CD4-positive, alpha-beta T cell treated with Interferon gamma for 1 hour (primary cell): ENCODE data around the gene ZNF853.
"Not testable (repeated sequence)": the region's sequence is repeated elsewhere in the genome, so short reads cannot be mapped to it uniquely, and the experiment has no call there.

ENCODE experiments used
- DNase-seq: peaks from one replicate; pipeline ENCODE4 v3.0.0-alpha.2; 2020

The ZNF853 gene

DNA sequence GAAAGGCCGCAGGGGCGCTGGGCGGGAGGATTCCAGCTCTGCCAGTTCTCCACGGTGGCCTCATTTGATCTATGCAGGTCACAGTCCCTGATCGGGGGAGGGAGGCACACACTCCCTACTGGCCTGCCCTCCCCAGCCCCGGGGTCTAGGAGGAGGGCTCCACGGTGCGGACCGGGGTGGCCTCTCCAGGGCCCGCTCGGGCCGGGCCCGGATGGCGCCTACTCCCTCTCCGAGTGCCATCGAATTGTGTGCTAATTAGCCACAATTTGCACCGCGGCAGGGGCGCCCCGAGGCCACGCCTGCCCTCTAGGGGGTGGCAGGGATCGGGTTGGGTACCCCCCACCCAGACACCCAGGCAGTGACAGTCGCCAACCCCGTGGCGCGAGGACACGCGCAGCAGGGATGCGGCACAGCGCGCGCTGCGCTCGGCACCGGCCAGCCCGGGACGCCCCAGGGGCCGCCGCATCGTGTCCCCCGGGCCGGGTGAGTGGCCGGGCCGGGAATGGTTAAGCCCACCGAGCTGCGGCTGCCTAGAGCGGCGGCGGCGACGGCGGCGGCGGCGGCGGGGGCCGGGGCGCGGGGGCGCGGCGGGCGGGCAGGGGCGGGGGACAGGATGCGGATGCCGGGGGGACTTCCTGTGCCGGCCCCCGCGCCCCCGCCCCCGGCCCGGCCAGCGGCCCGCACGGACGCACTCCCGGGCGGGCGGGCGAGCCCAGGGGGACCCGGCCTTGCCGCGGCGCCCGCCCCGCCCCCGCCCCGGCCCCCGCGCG is at the start of gene ZNF853:
Gene ZNF853, plus strand, starts transcription at position 658 of the 770 bp plus-strand sequence. CDS start 565 bp downstream, outside the sequence.
- DNase-seq, result peak; percentile 12

DNA sequence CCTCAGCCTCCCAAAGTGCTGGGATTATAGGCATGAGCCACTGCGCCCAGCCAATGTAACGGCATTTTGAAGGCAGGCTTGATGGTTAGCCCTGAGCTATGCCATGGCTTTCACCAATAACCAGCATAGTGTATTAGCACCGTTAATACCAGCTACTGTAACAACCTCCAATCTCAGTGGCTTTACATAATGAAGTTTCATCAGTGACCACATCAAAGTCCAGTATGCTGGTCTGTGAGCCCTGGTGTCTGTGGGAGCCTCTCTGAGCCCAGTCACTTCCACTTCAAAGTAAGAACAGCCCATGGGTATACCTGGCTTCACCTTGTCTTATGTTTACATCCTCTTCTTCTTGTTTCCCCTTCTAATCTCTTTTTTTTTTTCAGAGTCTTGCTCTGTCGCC is 49.8 kb upstream of the ZNF853 start:
- no peak for DNase-seq

DNA sequence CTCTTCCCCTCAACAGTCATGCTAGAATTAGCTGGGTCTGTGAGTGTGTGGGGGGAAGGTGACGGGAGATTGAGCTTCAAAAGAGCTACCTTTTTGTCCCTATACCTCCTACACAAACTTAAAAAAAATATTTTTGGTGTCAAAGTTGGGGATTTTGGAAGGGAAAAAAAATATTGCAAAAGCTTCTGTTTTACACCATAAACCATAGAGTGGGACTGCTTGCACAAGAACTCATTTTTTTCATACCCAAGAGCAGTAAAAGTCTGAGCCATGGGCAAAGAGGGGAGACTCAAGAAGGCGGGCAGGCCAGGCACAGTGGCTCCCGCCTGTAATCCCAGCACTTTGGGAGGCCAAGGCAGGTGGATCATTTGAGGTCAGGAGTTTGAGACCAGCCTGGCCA is 47.5 kb upstream of the ZNF853 start:
- no peak for DNase-seq

DNA sequence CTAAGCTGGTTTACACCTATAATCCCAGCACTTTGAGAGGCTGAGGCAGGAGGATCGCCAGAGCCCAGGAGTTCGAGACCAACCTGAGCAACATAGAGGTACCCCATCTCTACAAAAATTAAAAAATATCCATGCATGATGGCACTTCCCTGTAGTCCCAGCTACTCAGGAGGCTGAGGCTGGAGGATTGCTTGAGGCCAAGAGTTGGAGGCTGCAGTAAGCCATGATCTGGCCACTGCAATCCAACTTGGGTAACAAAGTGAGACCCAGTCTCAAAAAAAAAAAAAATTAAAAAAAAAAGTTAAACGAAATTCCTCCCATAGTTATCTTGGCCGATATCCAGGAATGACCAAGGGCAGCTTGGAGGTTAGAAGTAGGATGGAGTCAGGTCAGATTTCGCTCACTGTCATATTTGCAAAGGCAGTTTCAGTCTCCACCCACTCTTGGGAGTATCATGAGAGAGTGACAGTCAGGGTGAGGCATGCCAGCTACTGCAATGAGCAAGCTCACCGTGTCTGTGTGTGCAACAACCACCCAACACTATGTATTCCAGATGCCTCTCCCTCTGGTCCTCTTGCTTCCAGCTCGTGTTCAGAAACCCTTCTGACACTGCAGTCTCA is 44.1 kb upstream of the ZNF853 start:
- no peak for DNase-seq

DNA sequence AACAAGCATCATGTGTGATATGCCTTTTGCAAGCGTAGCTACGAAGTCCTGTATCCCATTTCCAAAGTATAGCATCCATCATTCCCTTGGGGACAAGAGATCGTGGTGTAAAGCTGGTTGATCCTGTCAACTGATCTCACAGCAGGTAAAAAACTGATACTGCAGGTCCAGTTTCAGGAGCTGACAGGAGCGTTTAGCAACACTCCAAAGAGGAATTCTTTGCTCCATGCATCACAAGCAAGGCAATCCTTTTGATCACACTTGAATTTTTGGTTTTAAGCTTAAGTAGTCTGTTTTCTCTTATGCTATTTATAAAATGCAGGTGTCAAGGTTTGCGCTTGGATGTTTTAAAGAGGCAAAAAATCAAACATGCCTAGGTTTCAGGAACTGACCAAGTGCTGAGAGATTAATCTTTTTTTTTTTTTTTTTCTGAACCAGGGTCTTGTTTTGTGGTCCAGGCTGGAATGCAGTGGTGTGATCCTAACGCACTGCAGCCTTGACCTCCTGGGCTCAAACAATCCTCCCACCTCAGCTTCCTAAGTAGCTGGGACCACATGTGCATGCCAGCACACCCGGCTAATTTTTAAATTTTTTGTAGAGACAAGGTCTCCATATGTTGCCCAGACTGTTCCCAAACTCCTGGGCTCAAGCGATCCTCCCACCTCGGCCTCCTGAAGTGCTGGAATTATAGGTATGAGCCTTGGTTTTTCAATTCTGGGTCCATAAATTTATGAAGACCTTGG is 40.0 kb upstream of the ZNF853 start:
- DNase-seq, result no peak

DNA sequence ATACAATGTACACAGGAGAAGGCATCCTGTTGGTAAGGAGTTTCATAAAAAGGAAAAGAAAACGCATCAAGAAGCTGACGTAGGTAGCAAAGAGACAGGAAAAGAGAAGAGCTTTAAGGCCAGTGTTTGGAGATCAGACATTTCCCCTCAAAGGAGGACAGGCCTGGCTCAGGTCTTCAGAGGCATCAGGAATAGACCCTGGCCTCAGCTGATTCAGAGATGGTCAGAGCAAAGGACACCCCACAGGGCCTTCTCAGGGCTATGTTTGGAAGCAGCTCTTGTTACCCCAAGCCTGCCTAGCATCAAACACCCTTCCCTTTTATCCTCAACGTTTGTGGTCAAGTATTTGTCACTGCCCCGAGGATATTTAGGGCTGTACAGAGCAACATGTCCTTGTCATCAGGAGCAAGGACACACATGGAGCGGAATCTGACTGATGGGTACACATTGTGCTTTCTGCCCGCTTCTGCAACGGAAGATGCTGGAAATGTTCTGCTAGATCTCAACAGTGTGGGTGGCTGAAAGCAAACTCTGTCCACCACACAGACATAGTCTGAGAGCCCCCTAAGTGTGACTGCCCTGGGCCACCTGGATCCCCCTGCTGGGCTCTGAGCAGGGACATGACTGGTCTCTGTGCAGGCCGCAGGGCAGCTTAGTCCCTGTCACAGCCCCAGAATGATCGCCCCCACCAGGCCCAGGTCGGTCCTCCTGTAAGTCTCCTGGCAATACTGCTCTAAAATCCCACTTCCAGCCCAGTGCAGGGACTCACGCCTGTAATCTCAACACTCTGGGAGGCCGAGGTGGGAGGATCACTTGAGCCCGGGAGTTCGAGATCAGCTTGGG is 39.2 kb upstream of the ZNF853 start:
- no peak for DNase-seq

DNA sequence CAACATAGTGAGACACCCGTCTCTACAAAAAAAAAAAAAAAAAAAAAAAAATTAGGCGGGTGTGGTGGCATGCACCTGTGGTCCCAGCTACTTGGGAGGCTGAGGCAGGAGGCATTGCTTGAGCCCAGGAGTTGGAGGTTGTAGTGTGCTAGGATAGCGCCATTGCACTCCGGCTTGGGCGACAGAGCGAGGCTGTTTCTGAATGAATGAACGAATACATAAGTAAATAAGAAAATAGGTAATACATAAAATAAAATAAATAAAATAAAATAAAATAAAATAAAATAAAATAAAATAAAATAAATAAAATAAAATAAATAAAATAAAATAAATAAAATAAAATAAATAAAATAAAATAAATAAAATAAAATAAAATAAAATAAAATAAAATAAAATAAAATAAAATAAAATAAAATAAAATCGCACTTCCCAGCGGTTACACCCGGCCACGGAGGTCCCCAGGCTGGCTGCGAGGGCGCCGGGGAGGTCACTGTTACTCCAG is 38.5 kb upstream of the ZNF853 start:
- not testable (repeated sequence) for DNase-seq

DNA sequence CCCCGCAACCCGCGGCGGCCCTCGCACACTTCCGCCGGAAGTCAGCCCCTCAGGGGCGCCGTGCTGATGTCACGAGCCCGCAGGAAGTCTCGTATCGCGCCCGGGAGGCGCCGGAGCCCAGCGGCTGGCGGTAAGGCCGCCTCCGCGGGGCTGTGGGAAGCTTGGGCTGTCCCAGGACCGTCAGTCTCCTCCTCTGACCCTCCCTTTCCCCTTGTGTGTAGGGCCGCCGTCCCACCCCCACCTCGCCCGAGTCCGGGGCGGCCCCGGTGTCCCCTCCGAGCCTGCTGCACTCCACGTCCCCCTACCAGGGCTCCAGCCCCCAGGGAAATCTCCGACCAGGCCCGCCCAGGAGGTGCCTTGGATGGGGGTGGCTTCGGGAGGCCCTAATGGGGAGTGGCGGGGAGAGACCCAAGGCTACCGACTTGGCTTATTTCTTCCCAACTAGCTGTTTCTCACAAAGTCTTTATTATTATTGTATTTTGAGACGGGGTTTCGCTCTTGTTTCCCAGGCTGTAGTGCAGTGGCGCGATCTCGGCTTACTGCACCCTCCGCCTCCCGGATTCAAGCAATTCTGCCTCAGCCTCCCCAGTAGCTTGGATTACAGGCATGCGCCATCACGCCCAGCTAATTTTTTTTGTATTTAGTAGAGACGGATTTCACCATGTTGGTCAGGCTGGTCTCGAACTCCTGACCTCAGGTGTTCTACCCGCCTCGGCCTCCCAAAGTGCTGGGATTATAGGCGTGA is 37.9 kb upstream of the ZNF853 start, which contains the start of gene ZDHHC4:
Gene ZDHHC4, plus strand, starts transcription at position 86 of the 745 bp plus-strand sequence. CDS start 3,108 bp downstream, outside the sequence.
- DNase-seq, result peak; percentile 91

DNA sequence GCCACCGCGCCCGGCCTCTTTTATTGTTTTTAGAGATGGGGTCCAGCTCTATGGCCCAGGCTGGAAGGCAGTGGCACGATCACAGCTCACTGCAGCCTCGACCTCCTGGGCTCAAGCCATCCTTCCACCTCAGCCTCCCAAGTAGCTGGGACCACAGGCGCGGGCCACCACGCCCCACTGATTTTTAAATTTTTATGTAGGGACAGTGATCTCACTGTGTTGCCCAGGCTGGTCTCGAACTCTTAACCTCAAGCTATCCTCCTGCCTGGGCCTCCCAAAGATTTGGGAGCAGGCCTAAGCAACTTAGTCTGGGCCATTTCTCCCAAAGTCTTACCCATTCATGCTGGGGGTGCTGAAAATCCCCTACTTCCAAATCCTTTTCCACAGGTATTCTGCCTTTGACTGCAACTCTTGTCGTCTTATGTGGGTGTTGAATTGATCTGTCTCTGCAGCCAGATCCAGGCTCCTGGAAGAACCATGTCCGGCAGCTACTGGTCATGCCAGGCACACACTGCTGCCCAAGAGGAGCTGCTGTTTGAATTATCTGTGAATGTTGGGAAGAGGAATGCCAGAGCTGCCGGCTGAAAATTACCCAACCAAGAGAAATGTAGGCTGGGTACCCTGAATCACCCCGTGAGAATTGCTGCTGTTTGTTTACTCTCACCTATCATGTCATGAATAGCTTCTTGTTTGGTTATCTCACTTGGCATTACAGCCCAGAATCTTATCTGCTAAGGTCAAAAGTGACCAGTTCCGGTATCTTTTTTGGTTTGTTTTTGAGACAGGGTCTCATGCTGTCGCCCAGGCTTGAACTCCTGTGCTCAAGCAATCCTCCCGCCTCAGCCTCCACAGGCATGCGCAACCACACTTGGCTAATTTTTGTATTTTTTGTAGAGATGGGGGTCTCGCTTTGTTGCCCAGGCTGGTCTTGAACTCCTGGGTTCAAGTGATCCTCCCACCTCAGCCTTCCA is 37.0 kb upstream of the ZNF853 start:
- DNase-seq, result no peak

DNA sequence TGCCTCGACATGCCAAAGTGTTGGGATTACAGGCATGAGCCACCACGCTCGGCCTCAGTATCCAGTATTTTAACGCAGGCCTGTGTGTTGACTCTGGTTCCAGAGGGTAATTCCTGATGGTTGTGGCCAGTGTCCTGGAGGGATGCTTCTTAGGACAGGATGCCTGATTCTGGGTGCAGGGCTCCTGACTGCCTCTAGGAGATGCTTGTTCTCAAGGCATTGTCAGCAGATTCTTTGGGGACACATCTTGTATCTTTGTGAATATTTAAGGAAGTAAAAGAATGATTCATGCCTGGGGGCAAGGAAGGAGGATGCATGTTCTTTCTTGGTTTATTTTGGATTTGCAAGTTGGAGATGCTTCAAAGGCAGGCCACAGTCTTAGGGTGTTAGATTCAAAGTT is 36.0 kb upstream of the ZNF853 start:
- no peak for DNase-seq

DNA sequence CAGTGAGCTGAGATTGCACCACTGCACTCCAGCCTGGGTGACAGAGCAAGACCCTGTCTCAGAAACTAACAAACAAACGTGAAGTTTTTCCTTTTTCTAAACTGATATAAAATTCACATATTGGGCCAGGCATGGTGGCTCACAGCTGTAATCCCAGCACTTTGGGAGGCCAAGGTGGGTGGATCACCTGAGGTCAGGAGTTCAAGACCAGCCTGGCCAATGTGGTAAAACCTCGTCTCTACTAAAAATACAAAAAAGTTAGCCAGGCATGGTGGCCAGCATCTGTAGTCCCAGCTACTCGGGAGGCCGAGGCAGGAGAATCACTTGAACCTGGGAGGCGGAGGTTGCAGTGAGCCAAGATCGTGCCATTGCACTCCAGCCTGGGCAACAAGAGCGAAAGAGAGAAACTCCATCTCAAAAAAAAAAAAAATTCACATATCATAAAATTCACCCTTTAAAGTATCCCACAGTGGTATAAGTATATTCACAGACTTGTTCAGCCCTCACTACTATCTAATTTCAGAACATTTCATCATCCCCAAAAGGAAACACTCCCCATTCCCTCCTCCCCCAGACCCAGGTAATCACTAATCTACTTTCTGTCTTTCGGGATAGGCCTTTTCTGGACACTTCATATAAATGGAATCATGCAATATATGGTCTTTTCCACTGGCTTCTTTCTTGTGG is 29.5 kb upstream of the ZNF853 start:
- not testable (repeated sequence) for DNase-seq

DNA sequence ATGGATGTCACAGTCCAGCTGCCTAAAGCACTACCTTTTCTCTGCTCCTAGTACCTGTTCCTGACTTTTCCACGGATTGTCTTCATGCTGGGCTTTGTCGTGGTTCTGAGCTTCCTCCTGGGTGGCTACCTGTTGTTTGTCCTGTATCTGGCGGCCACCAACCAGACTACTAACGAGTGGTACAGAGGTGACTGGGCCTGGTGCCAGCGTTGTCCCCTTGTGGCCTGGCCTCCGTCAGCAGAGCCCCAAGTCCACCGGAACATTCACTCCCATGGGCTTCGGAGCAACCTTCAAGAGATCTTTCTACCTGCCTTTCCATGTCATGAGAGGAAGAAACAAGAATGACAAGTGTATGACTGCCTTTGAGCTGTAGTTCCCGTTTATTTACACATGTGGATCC is 26.8 kb upstream of the ZNF853 start:
- DNase-seq, result no peak

DNA sequence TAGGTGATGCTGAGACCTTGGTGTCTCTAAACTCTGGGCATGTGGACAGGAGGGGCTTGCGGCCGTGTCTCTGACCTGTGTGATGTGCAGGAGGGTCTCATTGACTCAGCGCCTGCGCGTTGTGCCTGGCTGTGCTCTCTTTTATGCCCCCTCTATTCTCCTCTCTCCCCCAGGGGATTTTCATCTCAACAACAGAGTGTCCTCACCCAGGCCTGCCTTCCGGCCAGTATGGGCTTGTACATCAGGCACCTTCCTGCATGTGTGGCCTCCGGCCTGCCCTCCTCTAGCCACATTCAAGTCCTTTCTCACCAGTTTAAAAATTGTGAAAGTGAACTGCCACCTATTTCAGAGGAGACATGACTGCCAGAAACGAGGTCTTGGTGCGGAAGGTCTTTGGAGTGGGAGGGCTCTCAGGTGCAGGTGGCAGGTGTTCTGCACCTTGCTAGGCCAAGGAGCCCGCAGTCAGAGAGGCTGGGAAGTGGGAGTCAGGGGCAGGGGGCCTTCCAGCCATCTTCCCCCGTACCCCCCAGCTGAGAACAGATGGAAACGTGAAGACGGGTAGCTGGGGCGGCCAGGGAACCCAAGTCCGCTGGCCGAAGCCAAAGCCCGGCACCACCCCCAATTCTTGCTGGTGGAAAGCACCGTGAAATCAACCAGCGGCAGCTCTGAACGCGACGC is 26.1 kb upstream of the ZNF853 start:
- DNase-seq, result no peak

DNA sequence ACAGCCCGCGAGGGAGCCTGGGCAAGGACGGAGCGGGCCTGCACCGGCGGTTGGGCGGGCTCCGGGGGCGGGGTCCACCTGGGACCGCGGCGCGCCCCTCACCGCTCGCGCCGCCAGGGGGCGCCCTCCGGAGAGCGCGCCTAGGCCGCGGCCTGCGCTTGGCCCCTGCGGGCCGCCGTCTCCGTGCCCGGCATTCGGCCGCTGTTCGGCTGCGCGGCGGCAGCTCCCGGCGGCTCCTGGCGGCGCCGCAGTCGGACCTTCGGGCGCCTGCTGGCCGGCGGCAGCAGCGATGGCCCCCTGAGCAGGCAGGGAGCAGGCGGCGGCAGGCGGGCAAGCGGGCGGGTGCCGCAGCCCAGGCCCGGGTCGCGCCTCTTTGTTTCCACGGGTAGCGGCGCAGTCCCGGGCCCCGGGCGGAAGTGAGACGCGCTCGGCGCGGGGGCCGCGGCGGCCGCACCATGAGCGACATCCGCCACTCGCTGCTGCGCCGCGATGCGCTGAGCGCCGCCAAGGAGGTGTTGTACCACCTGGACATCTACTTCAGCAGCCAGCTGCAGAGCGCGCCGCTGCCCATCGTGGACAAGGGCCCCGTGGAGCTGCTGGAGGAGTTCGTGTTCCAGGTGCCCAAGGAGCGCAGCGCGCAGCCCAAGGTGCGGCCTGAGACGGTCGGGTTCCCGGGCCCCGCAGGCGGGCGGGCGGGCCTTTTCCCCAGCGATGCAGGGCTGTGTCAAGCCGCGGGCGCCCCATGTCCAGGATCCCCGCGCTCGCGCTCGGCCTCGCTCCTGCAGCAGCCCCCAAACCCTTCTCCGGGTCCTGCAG is 25.4 kb upstream of the ZNF853 start, which contains the start of gene INTS15:
Gene INTS15, plus strand, starts transcription at position 193 of the 816 bp plus-strand sequence. Its CDS starts 263 bp downstream, at position 456.
- peak; percentile 79 for DNase-seq

DNA sequence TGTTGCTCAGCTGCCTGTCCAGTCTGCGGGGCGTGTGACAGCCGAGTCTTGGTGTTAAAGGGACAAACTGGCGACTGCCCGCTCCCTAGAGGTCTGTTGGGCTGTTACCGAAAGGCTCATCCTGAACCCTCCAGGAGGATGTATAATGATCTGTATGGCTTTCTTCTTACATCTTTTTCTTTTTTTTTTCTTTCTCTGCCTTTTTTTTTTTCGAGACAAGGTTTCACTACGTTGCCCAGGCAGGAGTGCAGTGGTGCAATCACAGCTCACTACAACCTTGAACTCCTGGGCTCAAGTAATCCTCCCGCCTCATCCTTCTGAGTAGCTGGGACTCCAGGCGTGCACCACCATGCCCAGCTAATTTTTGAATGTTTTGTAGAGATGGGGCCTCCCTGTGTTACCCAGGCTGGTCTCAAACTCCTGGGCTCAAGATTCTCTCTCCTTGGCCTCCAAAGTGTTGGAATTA is 24.7 kb upstream of the ZNF853 start:
- no peak for DNase-seq

DNA sequence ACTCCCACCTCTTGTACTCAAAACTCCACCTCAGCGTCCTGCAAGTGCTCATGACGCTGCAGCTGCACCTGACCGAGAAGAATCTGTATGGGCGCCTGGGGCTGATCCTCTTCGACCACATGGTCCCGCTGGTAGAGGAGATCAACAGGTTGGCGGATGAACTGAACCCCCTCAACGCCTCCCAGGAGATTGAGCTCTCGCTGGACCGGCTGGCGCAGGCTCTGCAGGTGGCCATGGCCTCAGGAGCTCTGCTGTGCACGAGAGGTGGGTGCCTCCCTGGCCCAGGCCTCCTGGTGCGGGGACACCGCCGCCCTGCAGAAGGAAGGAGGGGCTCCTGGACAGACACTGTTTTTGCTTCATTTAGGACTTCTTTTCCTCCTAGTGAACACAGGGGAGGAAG is 15.3 kb upstream of the ZNF853 start:
- no peak for DNase-seq

DNA sequence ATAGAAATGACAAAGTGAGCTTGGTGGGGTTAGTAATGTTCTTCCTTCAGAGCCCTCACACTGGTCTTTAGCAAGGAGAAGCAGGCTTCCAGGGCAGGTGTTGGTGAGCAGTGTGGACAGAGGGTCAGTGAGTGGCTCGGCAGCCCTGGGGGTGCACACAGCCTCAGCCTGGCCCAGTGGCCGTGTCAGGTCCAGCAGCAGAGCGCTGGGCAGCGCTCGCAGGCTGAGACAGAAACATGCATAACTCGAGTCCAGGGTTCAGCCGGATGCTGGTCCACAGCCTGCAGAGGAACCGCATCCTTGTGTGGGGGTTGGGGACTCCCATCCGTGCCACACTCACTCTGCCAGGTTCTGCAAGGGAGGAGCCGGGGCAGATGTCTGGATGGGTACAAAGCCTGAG is 11.0 kb upstream of the ZNF853 start:
- DNase-seq, result no peak
